IMR-90 (cell line): Measurements from ENCODE around the gene PTEN.
A peak's percentile ranks its signal among the peaks of the same experiment; 100 is the strongest.

ENCODE experiments used
- CEBPB ChIP-seq: IDR thresholded peaks from 2 replicates; pipeline ENCODE4 v1.6.1; 2012; ENCODE audit warnings: low read depth, low read length, improper control_type of control experiment
- FOS ChIP-seq: fragments of 150-350 bp; IDR thresholded peaks from 2 replicates; pipeline ENCODE4 v1.6.1; 2016; ENCODE audit warnings: low read depth, low read length
- MAFK ChIP-seq: IDR thresholded peaks from 2 replicates; pipeline ENCODE4 v1.6.1; 2012; ENCODE audit warnings: low read depth, low read length, improper control_type of control experiment
- MAZ ChIP-seq: IDR thresholded peaks from 2 replicates; pipeline ENCODE4 v1.6.1; 2012; ENCODE audit warnings: low read depth, mild to moderate bottlenecking, low read length, improper control_type of control experiment, moderate library complexity, borderline replicate concordance
- MXI1 ChIP-seq: IDR thresholded peaks from 2 replicates; pipeline ENCODE4 v1.6.1; 2012; ENCODE audit warnings: low read depth, mild to moderate bottlenecking, low read length, moderate library complexity, borderline replicate concordance
- POLR2A ChIP-seq: IDR thresholded peaks from 2 replicates; pipeline ENCODE4 v1.6.1; 2012; ENCODE audit warnings: mild to moderate bottlenecking, low read depth, low read length
- RAD21 ChIP-seq: IDR thresholded peaks from 2 replicates; pipeline ENCODE4 v1.6.1; 2012; ENCODE audit warnings: low read length, improper control_type of control experiment
- RCOR1 ChIP-seq: IDR thresholded peaks from 2 replicates; pipeline ENCODE4 v1.6.1; 2012; ENCODE audit warnings: mild to moderate bottlenecking, low read length, improper control_type of control experiment; ENCODE audit not compliant: insufficient replicate concordance
- RFX5 ChIP-seq: IDR thresholded peaks from 2 replicates; pipeline ENCODE4 v1.8.0; 2012; ENCODE audit warnings: low read depth, mild to moderate bottlenecking, low read length, moderate library complexity
- SMC3 ChIP-seq: fragments of 150-350 bp; IDR thresholded peaks from 2 replicates; pipeline ENCODE4 v1.6.1; 2016; ENCODE audit warnings: low read depth, mild to moderate bottlenecking, antibody characterized with exemption, low read length, moderate library complexity
- USF2 ChIP-seq: fragments of 150-350 bp; IDR thresholded peaks from 2 replicates; pipeline ENCODE4 v1.6.1; 2017; ENCODE audit warnings: mild to moderate bottlenecking, antibody characterized with exemption, low read length, low read depth
- TF ChIP-seq, protein P1 (sequence below): conservative IDR thresholded peaks from 2 replicates; pipeline ENCODE4 v1.5.1; 2012; ENCODE audit warnings: mild to moderate bottlenecking, low read depth, low read length, improper control_type of control experiment
- TF ChIP-seq, protein P2 (sequence below): fragments of 150-350 bp; IDR thresholded peaks from 2 replicates; pipeline ENCODE4 v1.6.1; 2016; ENCODE audit warnings: low read depth, mild to moderate bottlenecking, low read length, moderate library complexity, borderline replicate concordance

DNA sequence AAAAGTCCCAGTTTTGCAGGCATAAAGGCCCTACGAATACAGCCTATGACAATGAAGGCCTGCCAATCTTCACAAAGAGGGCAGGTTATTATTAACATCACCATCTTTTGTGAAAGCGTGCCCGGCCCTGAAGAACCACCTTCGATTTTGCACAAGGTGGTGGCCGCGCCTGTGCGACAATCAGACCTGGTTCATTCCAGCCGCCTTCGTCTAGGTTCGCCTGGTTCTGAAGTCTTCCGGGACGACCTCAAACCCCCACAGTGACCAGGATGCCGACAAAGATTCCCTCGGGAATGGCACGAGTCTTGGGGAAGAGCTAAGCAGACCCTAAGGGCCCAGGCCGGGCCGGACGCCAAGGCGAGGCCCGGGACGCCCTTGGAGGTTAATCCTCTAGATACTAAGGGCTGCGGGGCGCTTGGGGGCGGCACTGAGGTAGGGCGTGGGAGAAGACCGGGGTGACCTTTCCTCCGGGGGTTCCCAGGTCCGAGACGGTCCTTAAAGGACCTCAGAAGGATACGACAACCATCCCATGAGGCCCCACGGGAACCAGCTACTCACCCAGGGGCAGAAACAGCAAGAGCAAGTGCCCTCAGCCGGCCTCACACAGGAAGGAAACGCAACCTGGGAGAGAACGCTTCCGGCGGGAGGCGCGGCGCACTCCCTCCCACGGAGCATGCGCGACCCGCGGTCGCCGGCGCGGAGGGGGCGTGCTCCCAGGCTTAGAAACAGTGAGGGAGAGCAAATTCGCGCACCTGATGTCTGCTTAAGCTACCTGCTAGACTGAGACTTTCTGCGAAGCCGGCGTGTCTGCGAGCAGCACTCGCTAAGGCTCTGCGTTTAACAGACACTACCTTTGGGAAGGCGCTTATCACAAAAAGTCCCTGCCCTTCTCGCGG lies 45.6 kb upstream of the PTEN start, which contains the start of gene ATAD1:
- TF ChIP-seq RCOR1: no peak
- TF ChIP-seq, protein P1, sequence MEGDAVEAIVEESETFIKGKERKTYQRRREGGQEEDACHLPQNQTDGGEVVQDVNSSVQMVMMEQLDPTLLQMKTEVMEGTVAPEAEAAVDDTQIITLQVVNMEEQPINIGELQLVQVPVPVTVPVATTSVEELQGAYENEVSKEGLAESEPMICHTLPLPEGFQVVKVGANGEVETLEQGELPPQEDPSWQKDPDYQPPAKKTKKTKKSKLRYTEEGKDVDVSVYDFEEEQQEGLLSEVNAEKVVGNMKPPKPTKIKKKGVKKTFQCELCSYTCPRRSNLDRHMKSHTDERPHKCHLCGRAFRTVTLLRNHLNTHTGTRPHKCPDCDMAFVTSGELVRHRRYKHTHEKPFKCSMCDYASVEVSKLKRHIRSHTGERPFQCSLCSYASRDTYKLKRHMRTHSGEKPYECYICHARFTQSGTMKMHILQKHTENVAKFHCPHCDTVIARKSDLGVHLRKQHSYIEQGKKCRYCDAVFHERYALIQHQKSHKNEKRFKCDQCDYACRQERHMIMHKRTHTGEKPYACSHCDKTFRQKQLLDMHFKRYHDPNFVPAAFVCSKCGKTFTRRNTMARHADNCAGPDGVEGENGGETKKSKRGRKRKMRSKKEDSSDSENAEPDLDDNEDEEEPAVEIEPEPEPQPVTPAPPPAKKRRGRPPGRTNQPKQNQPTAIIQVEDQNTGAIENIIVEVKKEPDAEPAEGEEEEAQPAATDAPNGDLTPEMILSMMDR: peak; percentile 19; the same call in 1 of the 2 replicates
- TF ChIP-seq POLR2A: peak; percentile 81
- TF ChIP-seq MAZ: peak; percentile 34; the same call in 1 of the 2 replicates
- 0 out of 2 replicates have a peak, but pooled peaks have one; percentile 22 for TF ChIP-seq CEBPB
- TF ChIP-seq RFX5: no peak
- TF ChIP-seq RAD21: no peak
- 0 out of 2 replicates have a peak, but pooled peaks have one; percentile 2 for TF ChIP-seq FOS
- no peak for TF ChIP-seq MAFK
- TF ChIP-seq MXI1: peak; percentile 83; the same call in 1 of the 2 replicates
- TF ChIP-seq, protein P2, sequence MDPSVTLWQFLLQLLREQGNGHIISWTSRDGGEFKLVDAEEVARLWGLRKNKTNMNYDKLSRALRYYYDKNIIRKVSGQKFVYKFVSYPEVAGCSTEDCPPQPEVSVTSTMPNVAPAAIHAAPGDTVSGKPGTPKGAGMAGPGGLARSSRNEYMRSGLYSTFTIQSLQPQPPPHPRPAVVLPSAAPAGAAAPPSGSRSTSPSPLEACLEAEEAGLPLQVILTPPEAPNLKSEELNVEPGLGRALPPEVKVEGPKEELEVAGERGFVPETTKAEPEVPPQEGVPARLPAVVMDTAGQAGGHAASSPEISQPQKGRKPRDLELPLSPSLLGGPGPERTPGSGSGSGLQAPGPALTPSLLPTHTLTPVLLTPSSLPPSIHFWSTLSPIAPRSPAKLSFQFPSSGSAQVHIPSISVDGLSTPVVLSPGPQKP: no peak
- no peak for TF ChIP-seq USF2
- TF ChIP-seq SMC3: no peak; the same call in 1 of the 2 replicates
